HG02938 (cell line): ENCODE data around the gene RDH14.

Source experiments
- ATAC-seq: cut with Tn5 transposase; IDR thresholded peaks from one replicate; pipeline ENCODE4 v1.9.1; 2021; ENCODE audit warnings: mild to moderate bottlenecking, moderate library complexity; ENCODE audit not compliant: unreplicated experiment

The RDH14 gene

DNA sequence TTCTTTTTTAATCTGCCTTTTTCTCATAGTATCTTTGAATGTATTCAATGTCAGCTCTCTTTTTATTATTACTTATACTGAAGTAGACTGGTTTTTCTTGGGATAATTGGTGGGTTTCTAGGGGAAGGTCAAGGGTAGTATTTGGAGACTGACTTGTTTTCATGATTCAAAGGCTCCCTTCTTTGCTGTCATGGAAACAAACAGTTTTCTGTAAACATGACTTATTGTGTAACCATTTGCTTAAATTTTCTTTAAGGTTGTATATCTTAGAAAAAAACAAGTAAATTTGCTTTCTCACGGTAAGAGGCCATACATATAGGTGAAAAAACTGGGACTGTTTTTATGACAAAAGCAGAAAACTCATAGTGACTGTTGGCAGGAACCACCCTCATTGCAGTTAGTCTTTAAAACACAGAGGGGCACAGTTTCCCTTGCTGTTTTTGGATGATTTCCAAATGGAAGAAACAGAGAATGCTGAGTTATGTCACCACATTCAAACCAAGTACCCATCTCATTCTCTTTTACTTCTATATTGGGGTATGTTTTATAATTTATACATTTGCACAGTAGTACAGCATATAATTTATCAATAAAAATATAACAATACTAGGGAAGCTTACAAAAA, 5.8 kb upstream of the RDH14 start:
- no peak for ATAC-seq

DNA sequence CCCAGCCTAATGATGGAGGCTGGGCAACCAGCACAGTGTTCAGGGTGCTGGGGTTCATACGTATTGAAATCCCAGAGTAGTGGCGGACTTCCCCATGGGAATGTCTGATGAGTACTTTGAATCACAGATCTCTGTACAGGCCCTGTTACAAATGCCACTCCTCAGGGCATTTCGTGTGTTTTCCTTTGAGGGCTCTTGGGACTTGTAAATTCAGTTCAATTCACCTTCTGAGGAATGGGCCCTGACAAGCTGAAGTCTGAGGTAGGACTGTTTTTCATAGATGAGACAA, 288 bp upstream of the RDH14 start:
- ATAC-seq: peak; percentile 0

DNA sequence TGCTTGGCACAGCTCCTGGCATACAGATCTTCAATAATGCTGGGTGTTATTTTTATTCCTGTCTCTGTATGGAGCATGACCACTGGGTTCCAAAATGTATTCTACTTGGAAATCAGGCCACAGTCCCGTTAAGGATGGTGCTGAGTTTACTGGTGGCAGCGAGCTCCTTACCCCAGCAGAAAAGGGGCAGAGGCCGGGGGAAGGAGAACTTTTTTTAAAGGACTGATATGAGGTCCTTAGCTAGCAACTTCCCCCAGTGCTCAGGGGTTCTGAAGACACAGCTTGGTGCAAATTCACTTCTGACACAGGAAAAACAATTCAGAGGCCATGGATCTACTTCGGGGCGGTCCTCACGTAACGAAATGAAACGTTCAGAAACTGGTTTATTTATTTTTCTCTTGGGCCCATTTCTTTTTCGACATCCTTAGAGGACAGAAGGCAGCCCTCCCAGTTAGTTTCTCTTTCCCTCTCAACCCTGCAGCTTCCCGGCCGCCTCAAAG, 872 bp downstream of the RDH14 start:
- ATAC-seq: no peak

DNA sequence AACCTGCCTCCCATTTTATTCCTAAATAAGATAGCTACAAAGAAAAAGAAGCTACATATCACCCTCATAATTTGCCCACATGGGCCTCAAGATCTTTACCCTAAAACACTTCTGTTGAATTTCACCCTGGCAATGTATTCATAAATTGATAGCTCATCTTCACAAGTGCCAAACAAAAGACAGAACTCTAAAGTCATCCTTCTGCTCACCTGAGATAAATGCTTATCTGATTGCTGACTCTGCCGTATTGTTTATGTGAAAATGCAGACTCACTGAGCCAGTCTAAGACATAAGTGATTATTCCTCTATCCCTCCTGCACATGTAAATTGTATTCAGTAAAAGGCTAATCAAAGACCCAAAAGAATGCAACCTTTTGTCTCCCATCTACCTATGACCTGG, 2.0 kb downstream of the RDH14 start:
- ATAC-seq: no peak

DNA sequence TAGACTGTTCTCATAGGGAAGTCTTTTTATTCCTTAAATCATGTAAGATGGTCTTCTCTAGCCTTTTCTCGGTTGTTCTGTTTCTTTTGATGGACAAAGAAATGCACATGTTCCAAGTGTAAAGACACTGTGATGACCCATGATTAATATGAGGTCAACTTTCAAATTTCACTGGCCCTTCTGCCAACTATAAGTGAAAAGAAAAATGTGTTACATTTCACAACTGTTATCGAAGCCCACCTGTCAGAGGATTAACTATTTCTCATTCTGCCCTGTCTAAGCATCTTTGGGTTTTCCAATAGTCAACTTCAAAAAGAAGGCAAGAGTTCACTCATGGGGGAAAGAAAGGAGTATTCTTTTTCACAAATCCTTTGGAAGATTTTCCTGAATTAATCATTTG, 3.3 kb downstream of the RDH14 start:
- ATAC-seq: no peak

DNA sequence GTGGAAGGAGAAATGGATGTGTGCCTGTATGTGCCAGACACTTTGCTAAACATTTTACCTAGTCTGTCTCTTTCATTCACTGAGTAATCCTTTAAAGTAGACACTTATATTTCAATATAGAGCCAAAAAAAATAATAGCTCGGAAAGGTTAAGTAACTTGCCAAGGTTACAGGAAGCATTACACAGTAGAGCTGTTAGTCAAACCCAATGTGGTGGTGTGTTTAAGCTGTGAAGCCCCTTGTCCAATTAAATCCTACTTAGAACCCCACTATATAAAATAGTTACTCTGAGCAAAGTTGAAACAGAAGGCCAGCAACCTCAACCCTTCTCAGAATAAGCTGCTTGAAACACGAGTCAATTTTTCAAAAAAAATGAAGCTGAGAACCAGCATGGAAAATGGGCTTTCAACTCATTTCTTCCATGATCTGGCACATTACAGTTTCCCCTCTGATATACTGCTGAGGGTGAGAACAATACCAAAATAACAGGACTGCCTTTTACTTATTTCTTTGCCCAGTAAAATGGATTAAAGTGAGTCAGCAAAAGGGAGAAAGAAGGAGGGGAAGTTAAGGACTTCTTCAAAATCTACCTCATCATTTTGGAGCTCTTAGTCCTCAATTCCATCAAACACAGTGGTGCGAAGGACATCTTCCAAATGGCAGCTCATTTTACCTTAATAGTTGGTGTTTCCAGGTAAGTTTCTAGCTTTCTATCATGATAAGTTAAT, 7.9 kb downstream of the RDH14 start:
- no peak for ATAC-seq

DNA sequence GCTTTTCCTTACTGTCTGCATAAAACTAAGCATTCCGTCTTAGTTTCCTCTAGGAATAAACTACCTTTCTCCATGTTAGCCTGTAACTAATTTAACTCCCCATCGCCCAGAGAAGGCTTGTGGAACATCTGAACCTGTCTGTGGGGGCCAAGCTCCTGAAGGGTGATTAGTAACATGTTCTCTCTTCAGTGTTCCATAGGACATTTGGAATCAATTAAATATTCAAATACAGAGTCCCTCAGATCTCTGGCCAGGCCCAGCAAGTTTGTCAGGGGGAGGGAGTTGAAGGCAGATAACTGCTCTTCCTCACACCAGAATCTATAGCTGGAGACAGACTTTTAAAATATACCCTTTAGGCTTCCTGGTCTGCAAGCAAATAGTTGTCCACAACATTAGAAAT, 8.8 kb downstream of the RDH14 start:
- ATAC-seq: no peak

DNA sequence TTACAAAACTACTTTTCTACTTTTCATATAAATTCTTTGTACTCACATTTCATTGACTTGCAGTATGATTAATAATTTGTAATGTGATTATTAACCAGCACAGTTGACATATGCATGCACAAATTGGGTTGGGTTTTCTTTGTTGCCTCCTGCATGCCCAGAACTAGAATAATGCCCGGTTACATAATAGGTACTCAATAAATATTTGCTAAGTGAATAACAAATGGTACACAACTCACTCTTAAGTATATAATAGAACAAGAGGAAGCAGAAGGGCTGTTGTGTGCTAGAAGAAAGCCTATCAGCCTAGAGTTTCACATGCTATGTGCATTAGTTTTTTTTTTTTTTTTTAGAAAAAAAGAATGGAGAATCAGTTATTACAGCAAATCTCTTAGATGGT, 9.3 kb downstream of the RDH14 start:
- ATAC-seq: no peak

DNA sequence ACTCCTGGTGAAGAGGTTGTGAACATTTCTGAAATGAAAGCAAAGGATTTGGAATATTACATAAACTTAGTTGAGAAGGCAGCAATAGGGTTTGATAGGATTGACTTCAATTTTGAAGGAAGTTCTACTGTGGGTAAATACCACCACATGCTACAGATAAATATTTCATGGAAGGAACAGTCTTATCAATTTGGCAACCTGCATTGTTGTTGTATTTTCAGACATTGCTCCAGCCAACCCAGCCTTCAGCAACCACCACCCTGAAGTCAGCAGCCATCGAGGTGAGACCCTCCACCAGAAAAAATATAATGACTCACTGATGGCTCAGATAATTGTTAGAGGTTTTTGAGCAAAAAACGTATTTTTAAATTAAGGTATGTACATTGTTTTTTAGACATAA, 10.0 kb downstream of the RDH14 start:
- no peak for ATAC-seq

DNA sequence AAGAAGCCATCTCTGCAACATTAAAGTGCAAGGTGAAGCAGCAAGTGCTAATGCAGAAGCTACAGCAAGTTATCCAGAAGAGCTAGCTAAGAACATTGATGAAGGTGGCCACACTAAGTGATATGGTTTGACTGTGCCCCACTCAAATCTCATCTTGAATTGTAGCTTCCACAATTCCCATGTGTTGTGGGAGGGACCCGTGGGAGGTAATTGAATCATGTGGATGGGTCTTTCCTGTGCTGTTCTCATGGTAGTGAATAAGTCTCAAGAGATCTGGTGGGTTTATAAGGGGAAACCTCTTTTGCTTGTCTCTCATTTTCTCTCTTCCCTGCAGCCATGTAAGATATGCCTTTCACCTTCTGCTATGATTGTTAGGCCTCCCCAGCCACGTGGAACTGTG, 11.4 kb downstream of the RDH14 start:
- ATAC-seq: no peak

DNA sequence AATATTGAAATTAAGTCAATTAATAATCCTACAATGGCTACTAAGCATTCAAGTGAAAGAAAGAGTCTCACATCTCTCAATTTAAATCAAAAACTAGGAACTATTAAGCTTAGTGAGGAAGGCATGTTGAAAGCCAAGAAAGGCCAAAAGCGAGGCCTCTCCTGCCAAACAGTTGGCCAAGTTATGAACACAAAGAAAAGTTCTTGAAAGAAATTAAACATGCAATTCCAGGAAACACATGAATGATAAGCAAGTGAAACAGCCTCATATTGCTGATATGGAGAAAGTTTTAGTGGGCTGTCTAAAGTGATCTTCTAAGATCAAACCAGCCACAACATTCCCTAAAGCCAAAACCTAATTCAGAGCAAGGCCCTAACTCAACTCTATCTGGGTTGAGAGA, 11.8 kb downstream of the RDH14 start:
- no peak for ATAC-seq

DNA sequence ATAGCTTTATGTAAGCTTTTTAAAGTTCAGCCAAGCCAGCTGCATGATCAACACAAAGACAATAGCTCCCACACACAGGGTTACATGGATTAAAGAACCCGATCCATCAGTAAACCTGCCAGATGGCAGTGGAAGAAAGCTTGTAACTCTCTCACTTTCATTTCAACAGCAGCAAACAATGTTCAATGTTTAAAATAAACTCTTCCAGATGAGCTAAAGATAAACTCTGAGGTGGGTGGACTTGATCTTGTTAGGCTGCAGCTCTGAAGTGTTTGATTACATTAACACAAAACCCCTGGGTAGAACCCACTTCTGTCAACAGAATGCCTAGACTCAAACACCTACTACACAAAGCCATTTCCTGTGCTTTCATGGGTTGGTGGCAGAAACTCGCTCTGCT, 13.9 kb downstream of the RDH14 start:
- no peak for ATAC-seq

DNA sequence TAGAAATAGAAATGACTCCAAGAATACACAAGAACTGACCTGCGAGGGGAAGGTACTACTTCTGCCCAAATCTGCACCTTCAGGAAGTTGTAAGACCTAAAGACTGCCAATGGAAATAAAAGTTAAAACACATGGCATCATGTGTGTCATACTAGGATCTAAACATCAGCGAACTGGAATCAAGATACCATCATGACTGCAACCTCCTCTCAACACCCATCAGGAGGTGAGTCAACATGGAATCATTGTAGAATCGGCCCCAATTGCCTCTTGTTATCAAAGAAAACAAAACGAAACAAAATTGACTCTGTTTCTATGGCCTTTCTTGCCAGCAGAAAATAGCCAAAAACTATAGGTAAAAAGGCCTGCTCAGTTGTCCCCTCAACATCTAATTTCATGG, 15.1 kb downstream of the RDH14 start:
- ATAC-seq: no peak

DNA sequence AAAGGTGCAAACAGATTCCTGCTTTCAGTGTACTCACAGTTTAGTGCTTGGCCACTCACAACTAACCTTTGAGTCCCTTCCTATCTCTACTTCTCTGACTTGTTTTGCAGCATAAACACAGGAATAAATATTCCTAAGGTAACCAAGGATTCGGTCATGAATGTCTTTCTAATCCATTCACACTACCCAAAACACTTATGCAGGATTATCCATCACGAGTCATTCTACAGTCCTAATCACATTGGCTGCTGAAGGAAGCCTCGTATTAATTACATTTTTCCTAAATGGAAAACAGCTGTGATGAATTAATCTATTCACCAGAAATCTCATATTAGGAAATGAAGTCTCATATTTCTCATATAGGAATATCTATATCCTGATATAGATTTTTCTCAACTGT, 16.3 kb downstream of the RDH14 start:
- ATAC-seq: no peak

DNA sequence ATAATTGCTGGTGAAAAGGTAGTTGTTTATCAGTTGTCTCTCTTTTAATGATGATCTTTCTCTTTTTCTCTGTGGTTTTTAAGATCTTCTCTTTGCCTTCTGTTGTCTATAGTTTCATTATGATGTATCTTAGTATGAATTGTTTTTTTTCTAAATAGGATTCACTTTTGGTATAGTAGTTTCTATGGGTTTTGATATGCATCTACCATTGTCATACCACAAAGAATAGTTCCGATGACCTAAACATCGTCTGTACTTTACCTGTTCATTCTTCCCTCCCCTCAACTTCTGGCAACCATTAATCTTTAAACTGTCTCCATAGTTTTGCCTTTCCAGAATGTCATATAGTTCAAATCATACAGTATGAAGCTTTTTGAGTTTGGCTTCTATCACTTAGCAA, 19.6 kb downstream of the RDH14 start:
- ATAC-seq: no peak

DNA sequence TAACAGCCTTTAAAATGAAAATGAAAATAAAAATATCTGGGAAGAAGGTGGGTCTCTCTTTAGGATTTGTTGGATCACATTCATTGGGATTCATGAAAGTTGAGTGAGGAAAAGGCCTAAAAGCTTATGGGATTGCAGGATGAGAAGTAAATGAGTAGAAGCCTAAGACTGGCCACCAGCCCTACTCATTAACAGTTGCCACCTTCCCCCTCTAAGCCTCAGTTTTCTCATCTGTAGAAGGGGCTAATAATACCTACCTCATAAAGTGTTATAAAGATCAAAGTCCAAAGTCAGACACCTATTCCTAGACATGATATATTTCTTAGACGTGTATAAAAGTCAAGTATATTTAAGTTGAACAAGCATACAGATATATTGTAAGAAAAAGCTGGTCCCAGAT, 23.8 kb downstream of the RDH14 start:
- no peak for ATAC-seq

DNA sequence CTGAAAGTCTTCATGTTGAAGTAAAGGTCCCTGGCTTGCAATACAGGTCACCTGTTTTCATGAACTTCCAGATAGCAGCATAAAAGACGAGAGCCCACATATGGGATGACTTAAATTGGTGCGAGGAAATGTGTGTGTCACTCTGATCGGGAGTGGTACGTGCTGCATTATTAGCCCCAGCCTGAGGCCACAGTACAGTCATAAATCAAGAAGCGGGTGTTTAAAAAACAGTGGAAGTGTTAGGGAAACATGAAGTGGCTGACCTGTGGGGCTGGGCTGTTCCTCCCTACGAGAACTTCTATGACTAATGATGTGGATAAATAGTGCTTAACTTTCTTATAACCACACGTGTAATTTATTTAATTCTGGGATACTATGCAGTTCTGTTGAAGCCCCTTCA, 24.4 kb downstream of the RDH14 start:
- ATAC-seq: no peak

DNA sequence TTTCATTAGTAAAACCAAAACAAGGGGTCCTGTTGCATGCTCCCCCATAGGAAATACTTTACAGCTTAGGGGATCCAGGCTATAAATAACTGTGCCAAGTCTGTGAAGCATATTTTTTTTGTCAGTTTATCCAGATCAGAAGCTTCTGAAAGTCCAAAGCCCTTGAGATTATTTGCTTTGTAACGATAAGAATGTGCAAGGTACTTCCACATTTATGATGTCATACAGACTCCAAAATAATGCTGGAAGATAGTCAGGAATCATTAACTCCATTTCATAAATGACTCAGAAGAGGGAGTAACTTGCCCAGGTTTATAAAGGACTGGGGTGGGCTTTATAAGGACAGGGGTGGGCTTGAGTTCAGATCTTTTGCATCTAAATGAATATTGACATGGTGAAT, 29.3 kb downstream of the RDH14 start:
- ATAC-seq: no peak

DNA sequence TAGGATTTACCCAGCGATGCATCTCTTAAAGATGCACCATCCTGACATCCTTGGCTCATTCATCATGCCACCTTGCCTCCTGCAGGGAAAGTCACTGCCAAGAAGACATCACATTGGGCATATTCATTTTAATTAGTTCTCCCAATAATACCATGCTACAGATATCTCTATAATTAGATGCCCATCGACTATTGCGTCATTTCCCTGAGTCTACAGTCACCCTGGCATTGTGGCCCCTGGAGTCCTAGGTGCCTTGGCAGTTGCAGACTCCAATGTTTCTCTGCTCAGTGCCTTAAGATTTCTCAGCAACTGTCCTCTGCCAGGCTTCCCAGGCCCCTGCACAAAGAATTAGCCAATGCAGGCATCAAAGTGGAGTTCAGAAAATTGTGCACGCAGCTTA, 32.6 kb downstream of the RDH14 start:
- ATAC-seq: no peak

DNA sequence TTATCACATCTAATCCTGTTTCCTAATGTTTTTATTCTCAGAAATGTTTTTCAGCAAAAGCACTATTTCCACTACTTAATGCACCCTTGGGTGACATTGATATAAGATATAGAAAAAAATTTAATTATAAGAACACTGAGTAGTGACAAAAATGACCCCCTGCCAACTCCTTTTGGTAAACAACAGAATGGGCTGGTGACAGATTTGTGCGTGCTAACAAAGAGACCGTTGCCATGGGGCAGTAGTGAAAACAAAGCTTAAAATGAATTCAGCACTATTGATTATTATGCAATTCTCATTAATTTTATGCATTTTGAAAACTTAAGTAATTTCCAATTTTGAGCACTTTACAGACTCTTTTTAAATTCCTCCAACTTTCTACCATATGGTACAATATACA, 33.1 kb downstream of the RDH14 start:
- no peak for ATAC-seq

DNA sequence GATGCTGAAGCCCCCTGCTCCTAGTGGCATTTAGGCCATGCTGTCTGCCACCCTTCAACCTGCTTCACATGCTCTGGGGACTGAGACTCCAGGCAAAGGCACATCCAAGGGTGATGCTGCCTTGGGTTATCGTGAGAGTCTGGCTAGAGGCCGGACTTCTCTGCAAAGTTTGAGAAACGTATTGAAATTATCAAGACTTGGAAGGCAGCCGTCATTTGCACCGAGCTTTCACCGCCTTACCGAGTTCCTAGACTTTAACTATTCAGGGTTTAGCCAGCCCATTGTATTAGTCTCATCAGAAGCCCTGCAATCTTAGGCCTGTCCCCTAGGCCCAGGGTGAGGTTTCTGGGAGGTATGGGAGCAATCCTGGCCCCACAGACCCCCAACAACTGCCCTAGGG, 34.0 kb downstream of the RDH14 start:
- no peak for ATAC-seq

DNA sequence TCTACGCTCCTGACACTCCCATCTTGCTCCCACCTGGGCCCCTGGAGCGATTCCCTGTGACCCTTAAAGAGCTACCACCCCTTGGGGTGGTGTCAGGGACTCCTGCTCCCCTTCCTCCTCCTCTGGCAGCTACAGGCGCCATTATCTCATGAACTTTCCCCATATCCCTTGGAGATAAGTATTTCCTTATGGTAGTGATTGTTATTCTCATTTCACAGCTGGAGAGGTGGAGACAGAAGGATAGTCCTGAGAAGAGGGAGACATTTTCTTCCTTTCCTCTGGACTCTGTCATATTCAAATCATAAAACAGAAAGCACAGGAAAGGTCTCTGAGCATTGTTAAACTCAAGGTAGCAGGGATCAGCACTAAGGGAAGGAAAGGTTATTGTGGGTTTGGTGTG, 34.6 kb downstream of the RDH14 start:
- no peak for ATAC-seq

DNA sequence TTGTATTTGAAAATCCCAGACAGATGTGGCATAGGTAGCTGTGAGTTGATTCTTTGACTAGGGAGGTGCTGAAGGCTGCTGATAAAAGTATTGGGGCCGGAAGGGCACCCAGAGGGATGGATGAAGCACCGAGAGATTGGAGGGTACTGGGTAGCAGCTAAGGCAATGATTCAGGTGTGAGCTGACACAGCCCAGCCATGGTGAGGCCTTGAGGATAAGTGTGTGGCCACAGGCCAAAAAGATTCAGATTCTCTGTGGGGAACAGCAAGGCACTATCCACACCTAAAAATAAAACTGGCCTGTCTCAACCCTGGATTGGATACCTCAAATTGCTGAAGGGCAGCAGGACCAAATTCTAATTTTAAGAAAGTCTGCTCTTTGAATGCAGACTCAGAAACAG, 35.2 kb downstream of the RDH14 start:
- no peak for ATAC-seq
